Tongue (tissue), 2 donors: ENCODE data around the gene IL13. TPM values are rescaled to one million over a fixed set of nuclear protein-coding genes. Genes with fewer than 3 reads are reported as not detected.
A peak's percentile ranks its signal among the peaks of the same experiment; 100 is the strongest.

Source experiments
- DNase-seq: peaks from one replicate; pipeline ENCODE4 v3.0.0-alpha.2; 2015
- total RNA-seq: library from RNA; depleted of rRNA; stranded (reverse); fragments of >200 nt; gene quantifications from one replicate; pipeline ENCODE4 v1.2.3, GENCODE V29; 2014

The IL13 gene
- total RNA-seq, 1 donor from 2014 or later, result not detected

- DNase-seq, result no peak
Observed at GRCh38 chr5:132671000-132671399, 13.0 kb downstream of the IL13 start.

- DNase-seq, result no peak
Observed at GRCh38 chr5:132673488-132673887, 15.5 kb downstream of the IL13 start.

- no peak for DNase-seq
Observed at GRCh38 chr5:132673939-132674630, 16.1 kb downstream of the IL13 start, which contains the start of gene IL4. IL4 (plus strand) TSS chr5:132673989; CDS start chr5:132674051, 62 bp downstream.

- DNase-seq, result peak; percentile 36
Observed at GRCh38 chr5:132674671-132675506, 16.9 kb downstream of the IL13 start.

- DNase-seq, result no peak
Observed at GRCh38 chr5:132675936-132676689, 18.1 kb downstream of the IL13 start.

GRCh38 chr5:132677191-132677590 is 19.2 kb downstream of the IL13 start:
- no peak for DNase-seq

GRCh38 chr5:132677682-132678400 is 19.9 kb downstream of the IL13 start:
- no peak for DNase-seq

- no peak for DNase-seq
Observed at GRCh38 chr5:132678735-132679134, 20.8 kb downstream of the IL13 start.

- no peak for DNase-seq
Observed at GRCh38 chr5:132679166-132679565, 21.2 kb downstream of the IL13 start.

GRCh38 chr5:132679717-132680380 is 21.9 kb downstream of the IL13 start:
- no peak for DNase-seq

- no peak for DNase-seq
Observed at GRCh38 chr5:132680780-132681475, 23.0 kb downstream of the IL13 start.

GRCh38 chr5:132681476-132681831 is 23.5 kb downstream of the IL13 start:
- no peak for DNase-seq

- no peak for DNase-seq
Observed at GRCh38 chr5:132681983-132682382, 24.0 kb downstream of the IL13 start.

GRCh38 chr5:132684491-132684890 is 26.5 kb downstream of the IL13 start:
- DNase-seq, result no peak

GRCh38 chr5:132684922-132685720 is 27.1 kb downstream of the IL13 start:
- no peak for DNase-seq

- DNase-seq, result no peak
Observed at GRCh38 chr5:132686193-132686592, 28.2 kb downstream of the IL13 start.

GRCh38 chr5:132687995-132688394 is 30.0 kb downstream of the IL13 start:
- DNase-seq, result no peak

- DNase-seq, result no peak
Observed at GRCh38 chr5:132688536-132689339, 30.8 kb downstream of the IL13 start.

- no peak for DNase-seq
Observed at GRCh38 chr5:132689513-132689912, 31.5 kb downstream of the IL13 start.
